ENCODE results near the gene TMEM25.

The TMEM25 gene

GRCh38 chr11:118488480-118489109 lies 42.4 kb upstream of the TMEM25 start:
- no peaks in the 10 kb centered on the region for H3K79me2 ChIP-seq (ENCODE audit: low read length)
- H3K9ac ChIP-seq (ENCODE audit: low read length), result no peak overlapping the region
- no peak overlapping the region for H3K27ac ChIP-seq (ENCODE audit: low read length)
- TF ChIP-seq EZH2phosphoT487 (IDR thresholded peaks at IDR 0.05; ENCODE audit: low read depth) (no peak), CTCF (IDR thresholded peaks at IDR 0.05; ENCODE audit: low read depth, low read length) (peak; percentile 91)
- no peaks in the 10 kb centered on the region for H3K9me3 ChIP-seq (ENCODE audit: insufficient read depth, low read length)
- H3K4me2 ChIP-seq (ENCODE audit: low read length), result no peak overlapping the region
- no peak overlapping the region for H2AFZ ChIP-seq (ENCODE audit: low read depth, low read length)
- H3K36me3 ChIP-seq (replicated peaks; ENCODE audit: low read depth, low read length), result peaks cover 50% of the 10 kb centered on the region
- no peaks in the 10 kb centered on the region for H3K27me3 ChIP-seq (ENCODE audit: low read depth, low read length)
- no peak overlapping the region for H3K4me3 ChIP-seq (ENCODE audit: low read length)
- H4K20me1 ChIP-seq (ENCODE audit: insufficient read depth, low read length), result no peaks in the 10 kb centered on the region
- H3K4me1 ChIP-seq (ENCODE audit: low read length), result no peaks in the 10 kb centered on the region

- Histone ChIP-seq H2AFZ (ENCODE audit: low read depth, low read length) (no peak overlapping the region), H3K27ac (ENCODE audit: low read length) (no peak overlapping the region), H3K4me2 (ENCODE audit: low read length) (no peak overlapping the region), H3K9me3 (ENCODE audit: insufficient read depth, low read length) (no peaks in the 10 kb centered on the region), H3K9ac (ENCODE audit: low read length) (no peak overlapping the region), H3K79me2 (ENCODE audit: low read length) (no peaks in the 10 kb centered on the region), H3K4me3 (ENCODE audit: low read length) (no peak overlapping the region), H3K36me3 (replicated peaks; ENCODE audit: low read depth, low read length) (peaks cover 56% of the 10 kb centered on the region), H4K20me1 (ENCODE audit: insufficient read depth, low read length) (no peaks in the 10 kb centered on the region), H3K27me3 (ENCODE audit: low read depth, low read length) (no peaks in the 10 kb centered on the region), H3K4me1 (ENCODE audit: low read length) (no peaks in the 10 kb centered on the region)
- TF ChIP-seq EZH2phosphoT487 (IDR thresholded peaks at IDR 0.05; ENCODE audit: low read depth) (no peak), CTCF (IDR thresholded peaks at IDR 0.05; ENCODE audit: low read depth, low read length) (no peak)
These were observed 40.0 kb upstream of the TMEM25 start for GRCh38 chr11:118491041-118491440.

GRCh38 chr11:118497831-118498230 lies 33.2 kb upstream of the TMEM25 start:
- H3K9ac ChIP-seq (ENCODE audit: low read length), result no peak overlapping the region
- TF ChIP-seq CTCF (IDR thresholded peaks at IDR 0.05; ENCODE audit: low read depth, low read length) (no peak), EZH2phosphoT487 (IDR thresholded peaks at IDR 0.05; ENCODE audit: low read depth) (no peak)

GRCh38 chr11:118503216-118503615 lies 27.8 kb upstream of the TMEM25 start:
- Histone ChIP-seq H3K4me1 (ENCODE audit: low read length) (peaks cover 9% of the 10 kb centered on the region), H3K9ac (ENCODE audit: low read length) (no peak overlapping the region), H3K36me3 (replicated peaks; ENCODE audit: low read depth, low read length) (peaks cover 83% of the 10 kb centered on the region), H3K4me3 (ENCODE audit: low read length) (no peak overlapping the region), H3K27me3 (ENCODE audit: low read depth, low read length) (no peaks in the 10 kb centered on the region), H2AFZ (ENCODE audit: low read depth, low read length) (no peak overlapping the region), H3K27ac (ENCODE audit: low read length) (no peak overlapping the region), H3K79me2 (ENCODE audit: low read length) (no peaks in the 10 kb centered on the region), H4K20me1 (ENCODE audit: insufficient read depth, low read length) (0 out of 2 replicates have a peak, but pooled peaks cover 5% of the 10 kb centered on the region), H3K4me2 (ENCODE audit: low read length) (no peak overlapping the region), H3K9me3 (ENCODE audit: insufficient read depth, low read length) (no peaks in the 10 kb centered on the region)
- TF ChIP-seq CTCF (IDR thresholded peaks at IDR 0.05; ENCODE audit: low read depth, low read length) (no peak), EZH2phosphoT487 (IDR thresholded peaks at IDR 0.05; ENCODE audit: low read depth) (no peak)

More at GRCh38 chr11:118497831-118498230, 33.2 kb upstream of the TMEM25 start:
- peaks cover 72% of the 10 kb centered on the region for H3K36me3 ChIP-seq (replicated peaks; ENCODE audit: low read depth, low read length)
- no peaks in the 10 kb centered on the region for H3K9me3 ChIP-seq (ENCODE audit: insufficient read depth, low read length)
- no peak overlapping the region for H3K4me2 ChIP-seq (ENCODE audit: low read length)
- H3K4me1 ChIP-seq (ENCODE audit: low read length), result no peaks in the 10 kb centered on the region
- no peak overlapping the region for H2AFZ ChIP-seq (ENCODE audit: low read depth, low read length)
- H3K27me3 ChIP-seq (ENCODE audit: low read depth, low read length), result no peaks in the 10 kb centered on the region
- no peak overlapping the region for H3K4me3 ChIP-seq (ENCODE audit: low read length)
- H3K27ac ChIP-seq (ENCODE audit: low read length), result no peak overlapping the region
- no peaks in the 10 kb centered on the region for H3K79me2 ChIP-seq (ENCODE audit: low read length)
- no peaks in the 10 kb centered on the region for H4K20me1 ChIP-seq (ENCODE audit: insufficient read depth, low read length)

Measured in OCI-LY3 (cell line).